Adrenal gland (tissue), 5 donors: ENCODE measurements around the gene SAMD1.
"Not testable (repeated sequence)": the region's sequence is repeated elsewhere in the genome, so short reads cannot be mapped to it uniquely, and the experiment has no call there.

Experiments used
- CTCF ChIP-seq, 6 experiments: fragments of 450-650 bp in 4 of 6; fragments of 200-600 bp in 2 of 6; sonication (generic) in 1 of 6; IDR thresholded peaks; 1 replicate in 5 of 6; 2 replicates in 1 of 6; pipeline versions ENCODE4 v1.5.1 to v1.8.0; 2016 to 2021; ENCODE audit warnings: antibody characterized with exemption in 6 of 6, mild to moderate bottlenecking in 2 of 6, moderate library complexity in 1 of 6
- POLR2A ChIP-seq, 2 donors: fragments of 450-650 bp; IDR thresholded peaks; one replicate each; pipeline ENCODE4 v1.6.1; 2017; ENCODE audit warnings: antibody characterized with exemption in 2 of 2, mild to moderate bottlenecking in 2 of 2, moderate library complexity in 1 of 2
- donor health status: DM: no; HTN: no; CAD: no.

GRCh38 chr19:14047866-14048265, 42.7 kb downstream of the SAMD1 start:
- TF ChIP-seq CTCF, POLR2A (IDR thresholded peaks at IDR 0.05): not testable (repeated sequence)
